Raji (cell line): ENCODE data around the gene STX11.
A peak's percentile ranks its signal among the peaks of the same experiment; 100 is the strongest.

Experiments
- POLR2A ChIP-seq: IDR thresholded peaks from 2 replicates; pipeline ENCODE4 v1.6.1; 2011; ENCODE audit warnings: low read depth, low read length, control low read depth; ENCODE audit not compliant: insufficient read depth

STX11 gene

GRCh38 chr6:144149894-144150709 lies at the start of gene STX11:
Gene STX11, plus strand, starts transcription at chr6:144150517. Its CDS starts 36,111 bp downstream, at chr6:144186628.
- TF ChIP-seq POLR2A, result peak; percentile 55

DNA sequence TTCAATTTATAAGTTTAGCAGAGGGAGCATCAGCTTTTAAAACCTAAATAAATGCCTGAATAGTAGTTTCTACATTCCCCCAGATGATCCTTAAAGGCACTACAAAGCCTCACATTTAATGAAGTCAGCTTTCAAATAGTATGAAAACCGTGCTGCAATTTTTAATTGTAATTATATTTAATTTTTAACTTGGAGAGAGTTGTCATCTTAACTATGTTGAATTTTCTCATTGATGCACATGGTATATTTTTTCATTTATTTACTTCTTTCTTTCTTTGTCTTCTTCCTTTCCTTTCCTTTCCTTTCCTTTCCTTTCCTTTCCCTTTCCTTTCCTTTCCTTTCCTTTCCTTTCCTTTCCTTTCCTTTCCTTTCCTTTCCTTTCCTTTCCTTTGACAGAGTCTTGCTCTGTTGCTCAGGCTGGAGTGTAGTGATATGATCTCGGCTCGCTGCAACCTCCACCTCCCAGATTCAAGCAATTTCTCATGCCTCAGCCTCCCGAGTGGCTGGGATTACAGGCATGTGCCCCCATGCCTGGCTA lies 47.2 kb upstream of the STX11 start:
- TF ChIP-seq POLR2A, result no peak

- no peak for TF ChIP-seq POLR2A
Observed at GRCh38 chr6:144104488-144104887, 45.8 kb upstream of the STX11 start.

GRCh38 chr6:144104898-144105487 lies 45.3 kb upstream of the STX11 start:
- no peak for TF ChIP-seq POLR2A

DNA sequence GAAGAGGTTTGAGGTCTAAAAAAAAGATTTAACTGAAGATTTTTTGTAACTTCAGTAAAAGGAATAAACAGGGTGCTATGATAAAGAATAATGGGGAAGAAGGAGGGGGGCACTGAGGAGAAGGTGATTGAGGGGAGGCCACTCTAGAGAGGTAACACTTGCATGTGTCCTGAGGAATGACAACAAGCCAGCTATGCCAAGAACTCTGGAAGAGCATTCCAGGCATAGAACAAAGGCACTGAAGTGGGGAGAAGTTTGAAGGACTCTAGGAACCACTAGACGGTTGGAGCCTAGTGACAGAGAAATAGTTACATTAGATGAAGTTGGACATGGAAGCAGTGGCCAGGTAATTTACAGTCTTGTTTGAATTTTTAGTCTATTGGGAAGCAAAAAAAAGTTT lies 44.1 kb upstream of the STX11 start:
- no peak for TF ChIP-seq POLR2A

DNA sequence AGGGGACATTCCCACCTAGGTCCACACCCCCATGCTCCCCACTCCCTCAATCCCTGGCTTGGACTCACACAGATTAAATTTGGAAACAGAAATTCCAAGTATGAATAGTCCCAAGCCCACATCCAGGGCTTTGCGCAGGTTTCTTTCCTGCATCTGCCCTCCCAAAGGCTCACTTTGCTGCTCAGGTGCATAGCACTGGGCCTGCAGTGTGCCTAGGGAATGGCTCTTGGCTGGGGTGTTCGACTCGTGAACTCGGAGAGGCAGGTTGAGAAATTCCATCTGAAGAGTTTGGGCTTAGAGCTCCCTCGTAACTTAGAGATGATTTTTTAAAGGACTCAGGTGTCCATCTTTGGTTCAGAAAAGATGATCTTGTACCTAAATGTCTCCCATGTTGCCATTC lies 40.1 kb upstream of the STX11 start:
- no peak for TF ChIP-seq POLR2A

DNA sequence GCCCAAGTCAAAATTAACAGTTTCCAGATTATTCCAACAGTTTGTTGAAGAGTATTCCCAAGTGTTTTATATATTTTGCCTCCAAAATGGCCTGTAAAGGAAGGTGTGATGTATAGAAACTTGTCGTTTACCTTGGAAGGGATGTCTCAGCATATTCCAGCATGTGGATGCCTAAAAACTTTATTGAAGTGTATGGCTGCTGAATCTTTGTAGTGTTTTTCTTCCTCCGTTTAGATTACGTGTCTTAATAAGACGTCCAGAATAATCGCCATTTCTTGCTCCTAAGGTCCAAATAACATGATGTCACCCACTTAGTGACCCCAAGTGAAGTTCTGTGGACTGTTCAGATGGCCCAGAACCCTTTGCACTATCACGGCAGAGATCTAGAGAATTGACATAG lies 37.0 kb upstream of the STX11 start:
- no peak for TF ChIP-seq POLR2A

DNA sequence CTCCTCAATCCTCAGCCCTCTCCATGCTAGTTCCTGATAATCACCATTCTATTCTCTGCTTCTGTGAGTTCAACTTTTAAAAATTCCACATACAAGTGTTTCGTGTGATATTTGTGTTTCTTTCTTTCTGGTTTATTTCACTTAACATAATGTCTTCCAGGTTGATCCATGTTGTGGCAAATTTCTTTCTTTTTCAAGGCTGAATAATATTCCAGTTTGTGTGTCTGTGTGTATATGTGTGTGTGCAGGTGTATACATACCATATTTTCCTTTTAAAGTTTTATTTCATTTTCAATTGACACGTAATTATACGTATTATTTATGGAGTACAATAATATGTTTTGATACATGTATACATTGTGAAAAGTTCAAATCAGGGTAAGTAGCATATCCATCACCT lies 35.1 kb upstream of the STX11 start:
- TF ChIP-seq POLR2A, result no peak

DNA sequence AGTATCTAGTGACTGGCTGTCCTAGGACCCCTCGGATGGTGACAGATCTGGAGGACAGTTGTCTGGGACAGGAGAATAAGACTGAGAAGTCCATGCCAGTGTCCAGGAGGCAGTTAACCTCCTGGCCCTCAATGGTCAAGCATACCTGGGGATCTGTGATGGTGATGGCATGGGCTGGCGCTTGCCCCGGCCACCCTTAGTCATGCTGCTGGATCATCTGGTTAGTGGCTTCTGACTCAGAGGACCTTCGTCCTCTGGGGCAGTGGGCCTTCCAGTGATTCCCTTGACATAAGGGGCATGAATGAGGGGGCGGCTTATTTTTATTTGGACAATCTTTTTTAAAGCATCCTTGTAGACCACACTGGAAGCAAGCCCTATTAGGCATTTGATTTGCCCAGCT lies 30.9 kb upstream of the STX11 start:
- TF ChIP-seq POLR2A, result no peak

DNA sequence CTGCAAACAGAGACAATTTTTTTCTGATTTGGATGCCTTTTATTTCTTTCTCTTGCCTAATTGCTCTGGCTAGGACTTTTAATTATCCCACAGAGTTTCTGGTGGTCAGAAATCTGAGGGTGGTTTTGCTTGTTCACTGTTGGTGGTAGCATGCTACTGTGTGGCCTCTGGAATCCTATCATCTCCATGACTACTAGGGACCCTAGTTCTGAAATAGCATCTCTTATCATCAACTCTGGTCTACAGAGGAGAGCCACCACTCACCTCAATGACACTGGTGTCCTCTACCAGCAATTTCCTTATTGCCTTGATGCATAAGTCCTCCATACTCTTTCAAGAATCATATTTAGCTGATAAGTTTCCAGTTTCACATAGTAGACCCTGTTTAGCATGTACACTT lies 27.5 kb upstream of the STX11 start:
- no peak for TF ChIP-seq POLR2A

DNA sequence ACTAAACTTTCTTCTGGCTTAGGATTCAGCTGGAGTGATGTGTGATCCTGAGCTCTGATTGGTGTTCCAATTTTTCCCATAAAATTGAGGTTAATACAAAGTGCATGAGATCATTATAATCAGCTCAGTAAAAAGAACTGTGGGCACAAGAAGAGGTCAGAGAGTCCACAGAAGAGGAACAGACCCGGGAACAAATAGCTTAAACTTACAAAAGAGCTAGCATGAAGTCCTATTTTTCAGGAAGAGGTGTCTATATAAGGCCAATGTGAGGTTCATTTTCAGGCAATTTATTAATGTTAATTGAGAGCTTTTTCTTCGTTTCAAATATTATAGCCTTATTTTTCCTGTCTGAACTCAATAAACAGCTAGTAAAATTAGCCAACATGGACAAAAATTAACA lies 26.9 kb upstream of the STX11 start:
- TF ChIP-seq POLR2A, result no peak

DNA sequence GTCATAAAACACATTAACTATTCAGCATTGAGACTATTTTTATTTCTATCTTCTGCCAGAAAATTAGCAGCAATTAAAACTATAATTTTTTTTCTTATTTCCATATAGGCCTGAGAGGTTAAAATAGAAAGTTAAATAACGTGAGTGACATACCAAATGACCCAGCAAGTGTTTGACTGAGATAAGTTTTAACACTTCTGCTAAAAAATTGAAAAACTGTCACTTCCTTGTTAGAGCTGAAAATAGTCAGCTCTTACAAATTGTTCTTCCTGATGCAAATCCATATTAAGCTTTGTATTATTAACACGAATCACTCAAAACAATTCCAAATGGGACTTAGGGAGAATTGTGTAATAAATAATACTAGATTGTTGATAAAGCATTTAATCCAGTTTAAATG lies 26.5 kb upstream of the STX11 start:
- TF ChIP-seq POLR2A, result no peak

DNA sequence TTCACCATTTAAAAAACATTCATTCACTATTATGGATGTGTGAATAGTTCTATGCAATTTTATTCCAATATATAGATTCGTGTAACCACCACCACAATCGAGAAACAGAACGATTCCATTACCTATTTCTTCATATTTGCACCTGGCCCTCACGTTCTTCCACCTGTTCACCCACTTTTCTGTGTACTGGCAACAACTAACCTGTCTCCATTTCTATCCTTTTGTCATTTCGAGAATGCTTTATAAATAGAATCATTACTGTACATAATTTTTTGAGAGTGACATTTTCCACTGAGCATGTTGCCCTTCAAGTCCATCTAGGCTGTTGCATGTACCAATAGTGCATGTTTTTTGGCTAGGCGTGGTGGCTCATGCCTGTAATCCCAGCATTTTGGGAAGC lies 23.2 kb upstream of the STX11 start:
- TF ChIP-seq POLR2A, result no peak

GRCh38 chr6:144129469-144129868 lies 20.8 kb upstream of the STX11 start:
- TF ChIP-seq POLR2A, result no peak

DNA sequence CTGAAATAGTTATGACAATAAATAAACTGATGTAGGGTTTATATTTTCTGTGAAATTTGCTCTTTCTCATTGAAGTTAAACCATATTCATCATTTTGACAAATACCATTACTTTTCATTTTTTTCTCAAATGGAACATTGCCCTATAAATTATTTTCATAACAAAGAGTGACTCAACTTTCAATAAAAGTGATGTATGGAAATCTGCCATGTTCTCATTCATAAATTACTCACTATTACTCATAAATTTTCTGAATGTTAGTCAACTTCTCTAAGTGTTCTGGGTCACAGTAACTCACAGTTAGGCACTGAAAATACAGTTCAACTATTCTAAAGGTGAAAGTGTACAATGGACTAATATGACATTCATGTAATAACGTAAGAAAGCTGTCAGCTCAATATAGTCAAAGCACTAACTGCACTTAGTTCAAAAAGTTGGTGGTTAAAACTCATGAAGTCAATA lies 19.0 kb upstream of the STX11 start:
- no peak for TF ChIP-seq POLR2A

GRCh38 chr6:144133225-144133821 lies 17.0 kb upstream of the STX11 start:
- no peak for TF ChIP-seq POLR2A
